Measurements from ENCODE around the gene PRM1. TPM values are rescaled to one million over a fixed set of nuclear protein-coding genes. Genes with fewer than 3 reads are reported as not detected.

Gene PRM1
- total RNA-seq, 1 experiment from 2014 or later, result not detected

DNA sequence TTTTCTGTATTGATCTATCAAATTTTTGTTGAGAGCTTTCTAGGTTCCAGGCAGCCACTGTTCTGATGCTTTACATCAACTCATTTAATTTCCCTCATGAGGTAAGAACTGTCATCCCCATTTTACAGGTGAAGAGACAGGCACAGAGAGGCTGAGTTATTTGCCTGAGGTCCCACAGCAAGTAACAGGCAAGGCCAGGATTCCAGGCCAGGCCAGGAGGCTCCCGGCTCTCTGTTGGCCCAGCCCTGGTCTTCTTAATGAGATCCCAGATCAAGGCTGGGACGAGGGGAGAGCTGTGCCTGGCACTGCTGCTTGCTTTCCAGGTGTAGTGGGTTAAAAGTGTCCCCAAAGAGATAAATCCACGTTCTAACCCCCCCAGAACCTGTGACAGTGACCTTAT lies 41.7 kb upstream of the PRM1 start:
- no peak for TF ChIP-seq SIN3A (IDR thresholded peaks at IDR 0.05; ENCODE audit: borderline replicate concordance, insufficient read depth, low read depth, low read length)
- TF ChIP-seq POLR2AphosphoS5 (IDR thresholded peaks at IDR 0.05; ENCODE audit: low read depth, low read length), result no peak
- TF ChIP-seq TCF7L2 (IDR thresholded peaks at IDR 0.05; ENCODE audit: low read depth, low read length), result no peak
- TF ChIP-seq, protein P1, sequence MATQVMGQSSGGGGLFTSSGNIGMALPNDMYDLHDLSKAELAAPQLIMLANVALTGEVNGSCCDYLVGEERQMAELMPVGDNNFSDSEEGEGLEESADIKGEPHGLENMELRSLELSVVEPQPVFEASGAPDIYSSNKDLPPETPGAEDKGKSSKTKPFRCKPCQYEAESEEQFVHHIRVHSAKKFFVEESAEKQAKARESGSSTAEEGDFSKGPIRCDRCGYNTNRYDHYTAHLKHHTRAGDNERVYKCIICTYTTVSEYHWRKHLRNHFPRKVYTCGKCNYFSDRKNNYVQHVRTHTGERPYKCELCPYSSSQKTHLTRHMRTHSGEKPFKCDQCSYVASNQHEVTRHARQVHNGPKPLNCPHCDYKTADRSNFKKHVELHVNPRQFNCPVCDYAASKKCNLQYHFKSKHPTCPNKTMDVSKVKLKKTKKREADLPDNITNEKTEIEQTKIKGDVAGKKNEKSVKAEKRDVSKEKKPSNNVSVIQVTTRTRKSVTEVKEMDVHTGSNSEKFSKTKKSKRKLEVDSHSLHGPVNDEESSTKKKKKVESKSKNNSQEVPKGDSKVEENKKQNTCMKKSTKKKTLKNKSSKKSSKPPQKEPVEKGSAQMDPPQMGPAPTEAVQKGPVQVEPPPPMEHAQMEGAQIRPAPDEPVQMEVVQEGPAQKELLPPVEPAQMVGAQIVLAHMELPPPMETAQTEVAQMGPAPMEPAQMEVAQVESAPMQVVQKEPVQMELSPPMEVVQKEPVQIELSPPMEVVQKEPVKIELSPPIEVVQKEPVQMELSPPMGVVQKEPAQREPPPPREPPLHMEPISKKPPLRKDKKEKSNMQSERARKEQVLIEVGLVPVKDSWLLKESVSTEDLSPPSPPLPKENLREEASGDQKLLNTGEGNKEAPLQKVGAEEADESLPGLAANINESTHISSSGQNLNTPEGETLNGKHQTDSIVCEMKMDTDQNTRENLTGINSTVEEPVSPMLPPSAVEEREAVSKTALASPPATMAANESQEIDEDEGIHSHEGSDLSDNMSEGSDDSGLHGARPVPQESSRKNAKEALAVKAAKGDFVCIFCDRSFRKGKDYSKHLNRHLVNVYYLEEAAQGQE (IDR thresholded peaks at IDR 0.05; ENCODE audit: insufficient read depth in 1 of 2, low read depth in 2 of 2, low read length in 1 of 2), result no peak
- TF ChIP-seq, protein P2, sequence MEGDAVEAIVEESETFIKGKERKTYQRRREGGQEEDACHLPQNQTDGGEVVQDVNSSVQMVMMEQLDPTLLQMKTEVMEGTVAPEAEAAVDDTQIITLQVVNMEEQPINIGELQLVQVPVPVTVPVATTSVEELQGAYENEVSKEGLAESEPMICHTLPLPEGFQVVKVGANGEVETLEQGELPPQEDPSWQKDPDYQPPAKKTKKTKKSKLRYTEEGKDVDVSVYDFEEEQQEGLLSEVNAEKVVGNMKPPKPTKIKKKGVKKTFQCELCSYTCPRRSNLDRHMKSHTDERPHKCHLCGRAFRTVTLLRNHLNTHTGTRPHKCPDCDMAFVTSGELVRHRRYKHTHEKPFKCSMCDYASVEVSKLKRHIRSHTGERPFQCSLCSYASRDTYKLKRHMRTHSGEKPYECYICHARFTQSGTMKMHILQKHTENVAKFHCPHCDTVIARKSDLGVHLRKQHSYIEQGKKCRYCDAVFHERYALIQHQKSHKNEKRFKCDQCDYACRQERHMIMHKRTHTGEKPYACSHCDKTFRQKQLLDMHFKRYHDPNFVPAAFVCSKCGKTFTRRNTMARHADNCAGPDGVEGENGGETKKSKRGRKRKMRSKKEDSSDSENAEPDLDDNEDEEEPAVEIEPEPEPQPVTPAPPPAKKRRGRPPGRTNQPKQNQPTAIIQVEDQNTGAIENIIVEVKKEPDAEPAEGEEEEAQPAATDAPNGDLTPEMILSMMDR (IDR thresholded peaks at IDR 0.05), result no peak
- Histone ChIP-seq H3K27ac (ENCODE audit: low read length) (no peak overlapping the region), H3K9me3 (ENCODE audit: control insufficient read depth, insufficient read depth, low read depth, low read length) (no peaks in the 10 kb centered on the region), H3K27me3 (ENCODE audit: control insufficient read depth, insufficient read depth, low read length) (no peaks in the 10 kb centered on the region), H3K4me3 (ENCODE audit: low read depth in 2 of 2, low read length in 2 of 2) (no peak overlapping the region), H3K4me1 (ENCODE audit: control insufficient read depth, insufficient read depth, low read length) (peaks cover 3% of the 10 kb centered on the region), H3K36me3 (ENCODE audit: control insufficient read depth, insufficient read depth, low read length) (no peaks in the 10 kb centered on the region)
- in situ Hi-C loops (cut with HindIII; ENCODE audit: low pct_unique_long_range_greater_than_20kb, low sequenced_read_pairs), result no loop called here
- ATAC-seq (no peak), DNase-seq (ENCODE audit: low read depth, low spot score) (no peak)
- intact Hi-C loops (cut with micrococcal nuclease; ENCODE audit: unreplicated experiment), result no loop called here
- no TSS peak for BruUV-seq (replicated peaks)
- ChIA-PET POLR2A (interaction anchor here (0.6 kb wide), 1 partner anchor 67 kb away, joined by 6 read pairs; no protein-coding TSS in a partner anchor), CTCF (interaction anchor here (0.7 kb wide), 1 partner anchor 66 kb away, joined by 3 read pairs; no protein-coding TSS in a partner anchor)

DNA sequence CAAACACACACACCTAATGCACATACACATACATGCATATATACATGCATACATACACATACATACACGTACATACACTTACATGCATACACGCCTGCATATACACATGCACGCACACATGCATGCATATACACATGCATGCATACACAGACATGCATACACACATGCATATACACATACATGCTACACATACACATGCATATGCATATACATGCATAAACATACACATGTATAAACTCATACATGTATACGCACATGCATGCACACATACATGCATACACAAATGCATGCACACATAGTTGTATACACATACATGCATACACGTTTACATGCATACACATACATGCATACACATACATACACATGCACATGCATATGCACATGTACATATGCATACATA lies 40.5 kb upstream of the PRM1 start:
- TF ChIP-seq POLR2AphosphoS5 (IDR thresholded peaks at IDR 0.05; ENCODE audit: low read depth, low read length), result no peak
- TF ChIP-seq, protein P1 (IDR thresholded peaks at IDR 0.05; ENCODE audit: insufficient read depth in 1 of 2, low read depth in 2 of 2, low read length in 1 of 2), result no peak
- TF ChIP-seq, protein P2 (IDR thresholded peaks at IDR 0.05), result no peak
- intact Hi-C loops (cut with micrococcal nuclease; ENCODE audit: unreplicated experiment), result no loop called here
- DNase-seq (ENCODE audit: low read depth, low spot score) (no peak), ATAC-seq (no peak)
- Histone ChIP-seq H3K4me3 (ENCODE audit: low read depth in 2 of 2, low read length in 2 of 2) (no peak overlapping the region), H3K27ac (ENCODE audit: low read length) (no peak overlapping the region), H3K9me3 (ENCODE audit: control insufficient read depth, insufficient read depth, low read depth, low read length) (no peaks in the 10 kb centered on the region), H3K27me3 (ENCODE audit: control insufficient read depth, insufficient read depth, low read length) (no peaks in the 10 kb centered on the region), H3K4me1 (ENCODE audit: control insufficient read depth, insufficient read depth, low read length) (0 out of 2 replicates have a peak, but pooled peaks cover 2% of the 10 kb centered on the region), H3K36me3 (ENCODE audit: control insufficient read depth, insufficient read depth, low read length) (no peaks in the 10 kb centered on the region)
- no TSS peak for BruUV-seq (replicated peaks)
- POLR2A ChIA-PET, result no interaction called here
- in situ Hi-C loops (cut with HindIII; ENCODE audit: low pct_unique_long_range_greater_than_20kb, low sequenced_read_pairs), result no loop called here
- CTCF ChIA-PET, result no interaction called here

All from Panc1 (cell line).